Measurements from ENCODE around the gene DCLK2. TPM values are rescaled to one million over a fixed set of nuclear protein-coding genes. Genes with fewer than 3 reads are reported as not detected.
"Not testable (repeated sequence)": the region's sequence is repeated elsewhere in the genome, so short reads cannot be mapped to it uniquely, and the experiment has no call there.

The DCLK2 gene
- total RNA-seq, 1 experiment from 2014 or later: 81.8 TPM

GRCh38 chr4:150150629-150151062 lies 72.4 kb downstream of the DCLK2 start:
- DNase-seq (ENCODE audit: low spot score): no peak

- peak; percentile 61 for DNase-seq (ENCODE audit: low spot score)
These were observed 74.5 kb downstream of the DCLK2 start for GRCh38 chr4:150152766-150153165.

GRCh38 chr4:150155391-150155790 lies 77.1 kb downstream of the DCLK2 start:
- no peak for DNase-seq (ENCODE audit: low spot score)

- no peak for DNase-seq (ENCODE audit: low spot score)
These were observed 78.3 kb downstream of the DCLK2 start for GRCh38 chr4:150156543-150156942.

GRCh38 chr4:150158041-150158440 lies 79.8 kb downstream of the DCLK2 start:
- DNase-seq (ENCODE audit: low spot score): no peak

- no peak for DNase-seq (ENCODE audit: low spot score)
These were observed 82.2 kb downstream of the DCLK2 start for GRCh38 chr4:150160473-150160872.

GRCh38 chr4:150161109-150161508 lies 82.9 kb downstream of the DCLK2 start:
- DNase-seq (ENCODE audit: low spot score): no peak

GRCh38 chr4:150162020-150162419 lies 83.8 kb downstream of the DCLK2 start:
- not testable (repeated sequence) for DNase-seq (ENCODE audit: low spot score)

GRCh38 chr4:150164055-150164454 lies 85.8 kb downstream of the DCLK2 start:
- DNase-seq (ENCODE audit: low spot score): no peak

GRCh38 chr4:150164956-150165629 lies 86.8 kb downstream of the DCLK2 start:
- DNase-seq (ENCODE audit: low spot score): no peak

- DNase-seq (ENCODE audit: low spot score): no peak
These were observed 88.8 kb downstream of the DCLK2 start for GRCh38 chr4:150167054-150167453.

- no peak for DNase-seq (ENCODE audit: low spot score)
These were observed 95.2 kb downstream of the DCLK2 start for GRCh38 chr4:150173432-150173861.

GRCh38 chr4:150173982-150174398 lies 95.7 kb downstream of the DCLK2 start:
- DNase-seq (ENCODE audit: low spot score): no peak

- DNase-seq (ENCODE audit: low spot score): peak; percentile 44
These were observed 98.3 kb downstream of the DCLK2 start for GRCh38 chr4:150176547-150176946.

- DNase-seq (ENCODE audit: low spot score): peak; percentile 62
These were observed 99.9 kb downstream of the DCLK2 start for GRCh38 chr4:150178161-150178560.

GRCh38 chr4:150181536-150181935 lies 103.3 kb downstream of the DCLK2 start:
- DNase-seq (ENCODE audit: low spot score): peak; percentile 26

GRCh38 chr4:150182794-150183193 lies 104.5 kb downstream of the DCLK2 start:
- no peak for DNase-seq (ENCODE audit: low spot score)

- not testable (repeated sequence) for DNase-seq (ENCODE audit: low spot score)
These were observed 106.8 kb downstream of the DCLK2 start for GRCh38 chr4:150185033-150185432.

GRCh38 chr4:150192986-150193385 lies 114.7 kb downstream of the DCLK2 start:
- no peak for DNase-seq (ENCODE audit: low spot score)

GRCh38 chr4:150197256-150197655 lies 119.0 kb downstream of the DCLK2 start:
- not testable (repeated sequence) for DNase-seq (ENCODE audit: low spot score)

GRCh38 chr4:150199056-150199455 lies 120.8 kb downstream of the DCLK2 start:
- DNase-seq (ENCODE audit: low spot score): no peak

- DNase-seq (ENCODE audit: low spot score): no peak
These were observed 126.8 kb downstream of the DCLK2 start for GRCh38 chr4:150205016-150205415.

GRCh38 chr4:150206265-150206664 lies 128.0 kb downstream of the DCLK2 start:
- no peak for DNase-seq (ENCODE audit: low spot score)

GRCh38 chr4:150206954-150207353 lies 128.7 kb downstream of the DCLK2 start:
- DNase-seq (ENCODE audit: low spot score): no peak
